A549 (cell line): ENCODE measurements around the gene GCAT.

ENCODE experiments used
- CEBPB ChIP-seq, 2 experiments: fragments of >200 bp in 1 of 2; sonication (Bioruptor Twin) in 1 of 2; formaldehyde crosslinking in 1 of 2; IDR thresholded peaks; 2 replicates each; pipeline ENCODE4 v1.6.1; 2012 to 2016
- HDAC2 ChIP-seq: fragments of 200-600 bp; sonication (generic); IDR thresholded peaks from 2 replicates; pipeline ENCODE4 v1.6.1; 2016
- HOXB5 ChIP-seq: fragments of 250-450 bp; sonication (Bioruptor Pico); IDR thresholded peaks from 2 replicates; pipeline ENCODE4 v1.5.0; 2020; ENCODE audit warnings: mild to moderate bottlenecking, moderate library complexity
- JUN ChIP-seq, 2 experiments: fragments of >200 bp; sonication (Bioruptor Twin); formaldehyde crosslinking; IDR thresholded peaks; 2 replicates in 1 of 2; 3 replicates in 1 of 2; pipeline ENCODE4 v1.6.1; 2016 to 2017
- KDM1A ChIP-seq: fragments of 200-600 bp; sonication (generic); IDR thresholded peaks from 2 replicates; pipeline ENCODE4 v1.6.1; 2016; ENCODE audit warnings: low read depth, mild to moderate bottlenecking
- POLR2A ChIP-seq: IDR thresholded peaks from 2 replicates; pipeline ENCODE4 v1.6.1; 2012; ENCODE audit warnings: mild to moderate bottlenecking, low read length
- POLR2AphosphoS2 ChIP-seq: conservative IDR thresholded peaks from 2 replicates; pipeline ENCODE4 v1.6.1; 2012; ENCODE audit warnings: low read length, improper control_type of control experiment, inconsistent platforms
- RNF2 ChIP-seq: fragments of 200-600 bp; sonication (generic); IDR thresholded peaks from 2 replicates; pipeline ENCODE4 v1.6.1; 2016; ENCODE audit warnings: low read depth, mild to moderate bottlenecking, antibody characterized with exemption, moderate library complexity, borderline replicate concordance
- SMC3 ChIP-seq: fragments of >200 bp; sonication (Bioruptor Twin); formaldehyde crosslinking; IDR thresholded peaks from 3 replicates; pipeline ENCODE4 v1.6.1; 2018; ENCODE audit warnings: inconsistent platforms
- SREBF2 ChIP-seq: fragments of 450-650 bp; IDR thresholded peaks from 2 replicates; pipeline ENCODE4 v1.6.1; 2014; ENCODE audit warnings: mild to moderate bottlenecking, moderate library complexity
- TF ChIP-seq, protein P1 (sequence below): fragments of >200 bp; sonication (Bioruptor Twin); formaldehyde crosslinking; IDR thresholded peaks from 3 replicates; pipeline ENCODE4 v1.5.1; 2016
- TF ChIP-seq, protein P2 (sequence below): fragments of 200-600 bp; sonication (generic); IDR thresholded peaks from 2 replicates; pipeline ENCODE4 v1.6.1; 2016; ENCODE audit warnings: antibody characterized with exemption, mild to moderate bottlenecking, moderate library complexity
- TF ChIP-seq, protein P3 (sequence below): IDR thresholded peaks from 2 replicates; pipeline ENCODE4 v1.6.1; 2012
- TF ChIP-seq, protein P4 (sequence below): fragments of 450-650 bp; IDR thresholded peaks from 2 replicates; pipeline ENCODE4 v1.6.1; 2014; ENCODE audit warnings: antibody characterized with exemption

DNA sequence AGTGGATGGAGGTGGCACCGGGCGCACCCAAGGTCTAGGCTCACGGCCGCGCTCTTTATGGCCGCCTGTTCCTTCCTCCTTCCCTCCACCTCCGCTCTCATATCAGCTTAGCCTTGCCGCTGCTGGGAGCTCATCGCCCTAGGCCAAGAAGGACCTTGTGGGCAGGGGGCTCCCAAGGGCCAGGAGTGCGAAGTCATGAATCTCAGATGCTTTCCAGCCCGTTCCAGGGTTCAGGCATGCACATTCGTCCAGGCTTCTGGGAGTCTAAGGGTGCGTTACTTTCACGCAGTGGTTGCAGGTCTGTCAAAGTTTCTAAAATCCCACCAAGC is 11.3 kb downstream of the GCAT start:
- TF ChIP-seq POLR2A (no peak), SREBF2 (no peak), KDM1A (no peak), JUN (IDR thresholded peaks at IDR 0.05) (no peak), HOXB5 (CRISPR knock-in tag) (no peak), SMC3 (no peak), RNF2 (no peak), POLR2AphosphoS2 (no peak), CEBPB (IDR thresholded peaks at IDR 0.05) (no peak), HDAC2 (no peak)
- TF ChIP-seq, protein P1, sequence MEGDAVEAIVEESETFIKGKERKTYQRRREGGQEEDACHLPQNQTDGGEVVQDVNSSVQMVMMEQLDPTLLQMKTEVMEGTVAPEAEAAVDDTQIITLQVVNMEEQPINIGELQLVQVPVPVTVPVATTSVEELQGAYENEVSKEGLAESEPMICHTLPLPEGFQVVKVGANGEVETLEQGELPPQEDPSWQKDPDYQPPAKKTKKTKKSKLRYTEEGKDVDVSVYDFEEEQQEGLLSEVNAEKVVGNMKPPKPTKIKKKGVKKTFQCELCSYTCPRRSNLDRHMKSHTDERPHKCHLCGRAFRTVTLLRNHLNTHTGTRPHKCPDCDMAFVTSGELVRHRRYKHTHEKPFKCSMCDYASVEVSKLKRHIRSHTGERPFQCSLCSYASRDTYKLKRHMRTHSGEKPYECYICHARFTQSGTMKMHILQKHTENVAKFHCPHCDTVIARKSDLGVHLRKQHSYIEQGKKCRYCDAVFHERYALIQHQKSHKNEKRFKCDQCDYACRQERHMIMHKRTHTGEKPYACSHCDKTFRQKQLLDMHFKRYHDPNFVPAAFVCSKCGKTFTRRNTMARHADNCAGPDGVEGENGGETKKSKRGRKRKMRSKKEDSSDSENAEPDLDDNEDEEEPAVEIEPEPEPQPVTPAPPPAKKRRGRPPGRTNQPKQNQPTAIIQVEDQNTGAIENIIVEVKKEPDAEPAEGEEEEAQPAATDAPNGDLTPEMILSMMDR, result no peak
- TF ChIP-seq, protein P2, sequence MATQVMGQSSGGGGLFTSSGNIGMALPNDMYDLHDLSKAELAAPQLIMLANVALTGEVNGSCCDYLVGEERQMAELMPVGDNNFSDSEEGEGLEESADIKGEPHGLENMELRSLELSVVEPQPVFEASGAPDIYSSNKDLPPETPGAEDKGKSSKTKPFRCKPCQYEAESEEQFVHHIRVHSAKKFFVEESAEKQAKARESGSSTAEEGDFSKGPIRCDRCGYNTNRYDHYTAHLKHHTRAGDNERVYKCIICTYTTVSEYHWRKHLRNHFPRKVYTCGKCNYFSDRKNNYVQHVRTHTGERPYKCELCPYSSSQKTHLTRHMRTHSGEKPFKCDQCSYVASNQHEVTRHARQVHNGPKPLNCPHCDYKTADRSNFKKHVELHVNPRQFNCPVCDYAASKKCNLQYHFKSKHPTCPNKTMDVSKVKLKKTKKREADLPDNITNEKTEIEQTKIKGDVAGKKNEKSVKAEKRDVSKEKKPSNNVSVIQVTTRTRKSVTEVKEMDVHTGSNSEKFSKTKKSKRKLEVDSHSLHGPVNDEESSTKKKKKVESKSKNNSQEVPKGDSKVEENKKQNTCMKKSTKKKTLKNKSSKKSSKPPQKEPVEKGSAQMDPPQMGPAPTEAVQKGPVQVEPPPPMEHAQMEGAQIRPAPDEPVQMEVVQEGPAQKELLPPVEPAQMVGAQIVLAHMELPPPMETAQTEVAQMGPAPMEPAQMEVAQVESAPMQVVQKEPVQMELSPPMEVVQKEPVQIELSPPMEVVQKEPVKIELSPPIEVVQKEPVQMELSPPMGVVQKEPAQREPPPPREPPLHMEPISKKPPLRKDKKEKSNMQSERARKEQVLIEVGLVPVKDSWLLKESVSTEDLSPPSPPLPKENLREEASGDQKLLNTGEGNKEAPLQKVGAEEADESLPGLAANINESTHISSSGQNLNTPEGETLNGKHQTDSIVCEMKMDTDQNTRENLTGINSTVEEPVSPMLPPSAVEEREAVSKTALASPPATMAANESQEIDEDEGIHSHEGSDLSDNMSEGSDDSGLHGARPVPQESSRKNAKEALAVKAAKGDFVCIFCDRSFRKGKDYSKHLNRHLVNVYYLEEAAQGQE, result no peak
- TF ChIP-seq, protein P3, sequence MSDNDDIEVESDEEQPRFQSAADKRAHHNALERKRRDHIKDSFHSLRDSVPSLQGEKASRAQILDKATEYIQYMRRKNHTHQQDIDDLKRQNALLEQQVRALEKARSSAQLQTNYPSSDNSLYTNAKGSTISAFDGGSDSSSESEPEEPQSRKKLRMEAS, result no peak
- TF ChIP-seq, protein P4, sequence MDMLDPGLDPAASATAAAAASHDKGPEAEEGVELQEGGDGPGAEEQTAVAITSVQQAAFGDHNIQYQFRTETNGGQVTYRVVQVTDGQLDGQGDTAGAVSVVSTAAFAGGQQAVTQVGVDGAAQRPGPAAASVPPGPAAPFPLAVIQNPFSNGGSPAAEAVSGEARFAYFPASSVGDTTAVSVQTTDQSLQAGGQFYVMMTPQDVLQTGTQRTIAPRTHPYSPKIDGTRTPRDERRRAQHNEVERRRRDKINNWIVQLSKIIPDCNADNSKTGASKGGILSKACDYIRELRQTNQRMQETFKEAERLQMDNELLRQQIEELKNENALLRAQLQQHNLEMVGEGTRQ, result no peak
